ENCODE data around the gene BICC1.

DNA sequence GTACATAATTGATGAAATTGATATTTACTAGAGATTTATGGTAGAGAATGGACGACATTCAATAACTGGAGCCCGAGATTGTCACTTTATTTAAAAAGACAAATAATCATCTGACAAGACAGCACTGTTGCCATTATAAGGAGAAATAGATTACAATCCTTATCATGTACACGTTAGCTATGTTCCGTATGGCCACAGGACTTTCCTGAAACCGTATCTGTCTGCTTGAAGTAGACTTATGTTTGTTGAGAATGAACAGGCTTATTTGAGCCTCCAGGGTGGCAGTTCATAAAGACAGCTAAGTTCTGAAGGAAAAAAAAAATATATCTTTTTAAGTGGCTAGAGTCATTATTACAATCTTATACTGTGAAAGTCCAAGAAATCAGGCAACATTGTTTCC is 317.2 kb downstream of the BICC1 start:
- TF ChIP-seq, protein P1, sequence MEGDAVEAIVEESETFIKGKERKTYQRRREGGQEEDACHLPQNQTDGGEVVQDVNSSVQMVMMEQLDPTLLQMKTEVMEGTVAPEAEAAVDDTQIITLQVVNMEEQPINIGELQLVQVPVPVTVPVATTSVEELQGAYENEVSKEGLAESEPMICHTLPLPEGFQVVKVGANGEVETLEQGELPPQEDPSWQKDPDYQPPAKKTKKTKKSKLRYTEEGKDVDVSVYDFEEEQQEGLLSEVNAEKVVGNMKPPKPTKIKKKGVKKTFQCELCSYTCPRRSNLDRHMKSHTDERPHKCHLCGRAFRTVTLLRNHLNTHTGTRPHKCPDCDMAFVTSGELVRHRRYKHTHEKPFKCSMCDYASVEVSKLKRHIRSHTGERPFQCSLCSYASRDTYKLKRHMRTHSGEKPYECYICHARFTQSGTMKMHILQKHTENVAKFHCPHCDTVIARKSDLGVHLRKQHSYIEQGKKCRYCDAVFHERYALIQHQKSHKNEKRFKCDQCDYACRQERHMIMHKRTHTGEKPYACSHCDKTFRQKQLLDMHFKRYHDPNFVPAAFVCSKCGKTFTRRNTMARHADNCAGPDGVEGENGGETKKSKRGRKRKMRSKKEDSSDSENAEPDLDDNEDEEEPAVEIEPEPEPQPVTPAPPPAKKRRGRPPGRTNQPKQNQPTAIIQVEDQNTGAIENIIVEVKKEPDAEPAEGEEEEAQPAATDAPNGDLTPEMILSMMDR (IDR thresholded peaks at IDR 0.05): no peak
- no peak for TF ChIP-seq POLR2AphosphoS5 (IDR thresholded peaks at IDR 0.05; ENCODE audit: low read depth, low read length)
- TF ChIP-seq, protein P2, sequence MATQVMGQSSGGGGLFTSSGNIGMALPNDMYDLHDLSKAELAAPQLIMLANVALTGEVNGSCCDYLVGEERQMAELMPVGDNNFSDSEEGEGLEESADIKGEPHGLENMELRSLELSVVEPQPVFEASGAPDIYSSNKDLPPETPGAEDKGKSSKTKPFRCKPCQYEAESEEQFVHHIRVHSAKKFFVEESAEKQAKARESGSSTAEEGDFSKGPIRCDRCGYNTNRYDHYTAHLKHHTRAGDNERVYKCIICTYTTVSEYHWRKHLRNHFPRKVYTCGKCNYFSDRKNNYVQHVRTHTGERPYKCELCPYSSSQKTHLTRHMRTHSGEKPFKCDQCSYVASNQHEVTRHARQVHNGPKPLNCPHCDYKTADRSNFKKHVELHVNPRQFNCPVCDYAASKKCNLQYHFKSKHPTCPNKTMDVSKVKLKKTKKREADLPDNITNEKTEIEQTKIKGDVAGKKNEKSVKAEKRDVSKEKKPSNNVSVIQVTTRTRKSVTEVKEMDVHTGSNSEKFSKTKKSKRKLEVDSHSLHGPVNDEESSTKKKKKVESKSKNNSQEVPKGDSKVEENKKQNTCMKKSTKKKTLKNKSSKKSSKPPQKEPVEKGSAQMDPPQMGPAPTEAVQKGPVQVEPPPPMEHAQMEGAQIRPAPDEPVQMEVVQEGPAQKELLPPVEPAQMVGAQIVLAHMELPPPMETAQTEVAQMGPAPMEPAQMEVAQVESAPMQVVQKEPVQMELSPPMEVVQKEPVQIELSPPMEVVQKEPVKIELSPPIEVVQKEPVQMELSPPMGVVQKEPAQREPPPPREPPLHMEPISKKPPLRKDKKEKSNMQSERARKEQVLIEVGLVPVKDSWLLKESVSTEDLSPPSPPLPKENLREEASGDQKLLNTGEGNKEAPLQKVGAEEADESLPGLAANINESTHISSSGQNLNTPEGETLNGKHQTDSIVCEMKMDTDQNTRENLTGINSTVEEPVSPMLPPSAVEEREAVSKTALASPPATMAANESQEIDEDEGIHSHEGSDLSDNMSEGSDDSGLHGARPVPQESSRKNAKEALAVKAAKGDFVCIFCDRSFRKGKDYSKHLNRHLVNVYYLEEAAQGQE (IDR thresholded peaks at IDR 0.05; ENCODE audit: insufficient read depth in 1 of 2, low read depth in 2 of 2, low read length in 1 of 2): no peak
- no peak for TF ChIP-seq TCF7L2 (IDR thresholded peaks at IDR 0.05; ENCODE audit: low read depth, low read length)
